Measurements from ENCODE around the gene ZNG1E.
"Not testable (repeated sequence)": the region's sequence is repeated elsewhere in the genome, so short reads cannot be mapped to it uniquely, and the experiment has no call there.

Gene ZNG1E

DNA sequence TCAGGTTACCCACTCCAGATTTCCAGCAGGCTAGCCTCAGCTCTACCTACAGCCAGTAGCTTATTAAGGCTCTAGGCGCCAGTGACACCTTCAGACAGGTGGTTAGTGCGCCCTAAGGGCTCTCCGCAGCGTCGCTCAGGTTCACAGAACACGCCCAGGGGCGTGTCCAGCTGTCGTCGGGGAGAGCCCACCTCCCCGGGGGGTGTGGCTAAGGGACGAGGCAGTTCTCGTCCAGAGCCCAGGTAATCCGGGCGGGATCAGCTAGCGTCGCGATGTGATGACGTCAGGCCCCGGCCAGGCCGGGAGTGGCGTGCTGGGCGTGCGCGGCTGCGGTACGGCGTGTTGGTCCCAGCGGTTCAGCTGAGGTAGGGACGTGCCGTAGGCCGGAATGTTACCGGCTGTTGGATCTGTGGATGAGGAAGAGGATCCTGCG, at the start of gene ZNG1E:
Gene ZNG1E, plus strand, starts transcription at position 340 of the 433 bp plus-strand sequence. Its CDS starts 49 bp downstream, at position 389.
- DNase-seq (ENCODE audit: low read depth): peak; percentile 26

GRCh38 chr9:65673579-65673978, 2.1 kb upstream of the ZNG1E start:
- DNase-seq (ENCODE audit: low read depth): not testable (repeated sequence)

DNA sequence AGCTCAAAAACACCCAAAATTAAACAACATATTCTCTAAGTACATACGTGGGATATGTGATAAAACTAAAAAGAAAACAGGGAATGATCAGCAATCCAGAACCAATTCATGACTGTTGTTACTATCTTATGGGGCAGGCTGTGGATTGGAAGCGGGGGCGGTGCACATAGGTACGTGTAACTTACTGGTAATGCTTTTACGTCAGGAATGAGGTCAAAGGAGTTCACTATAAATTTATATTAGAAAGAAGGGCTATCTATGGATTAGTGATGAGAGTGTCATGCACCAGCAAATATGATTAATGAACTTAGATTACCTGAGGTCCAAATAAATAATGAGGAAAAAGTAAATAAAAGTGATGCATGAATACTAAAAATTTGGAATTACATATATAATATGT, 710 bp upstream of the ZNG1E start:
- not testable (repeated sequence) for DNase-seq (ENCODE audit: low read depth)

DNA sequence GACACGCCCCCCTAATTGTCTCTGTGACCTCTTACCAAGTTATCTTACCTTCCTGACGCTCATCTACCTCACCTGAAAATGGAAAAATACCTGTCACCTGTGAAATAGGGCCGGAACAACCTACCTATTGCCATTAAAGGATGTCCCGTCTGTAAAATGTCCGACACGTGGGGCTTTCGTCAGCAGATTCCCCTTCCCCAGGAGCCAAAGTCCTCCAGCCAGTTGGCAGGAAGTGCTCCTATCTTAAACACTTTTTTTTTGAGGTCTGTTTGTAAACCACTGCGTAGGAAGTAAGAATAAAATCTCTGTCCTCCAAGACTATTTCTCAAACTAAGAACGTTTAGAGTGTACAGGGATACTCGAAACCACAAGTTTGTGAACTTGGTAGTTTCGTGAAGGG, 661 bp downstream of the ZNG1E start:
- not testable (repeated sequence) for DNase-seq (ENCODE audit: low read depth)

- DNase-seq (ENCODE audit: low read depth): not testable (repeated sequence)
Observed at GRCh38 chr9:65678533-65678932, 2.8 kb downstream of the ZNG1E start.

DNA sequence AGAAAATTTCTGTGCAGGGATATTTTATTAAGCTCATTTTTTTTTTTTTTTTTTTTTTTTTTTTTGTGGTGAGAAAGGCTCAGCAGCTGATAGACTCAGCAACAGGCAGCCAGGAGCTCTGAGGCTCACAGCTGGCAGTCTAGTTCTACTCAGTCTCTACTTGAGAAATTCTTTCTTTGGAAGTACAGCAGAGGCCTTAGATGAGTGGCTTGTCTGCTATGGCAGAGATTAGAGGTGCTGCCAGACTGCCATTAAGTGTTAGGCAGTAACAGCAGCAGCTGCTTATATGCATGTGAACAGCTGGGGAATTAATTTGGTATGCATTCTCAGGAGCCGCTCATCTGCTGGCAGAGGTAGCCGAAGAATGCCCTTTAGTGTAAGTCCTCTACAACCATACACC, 27.8 kb downstream of the ZNG1E start:
- not testable (repeated sequence) for DNase-seq (ENCODE audit: low read depth)

DNA sequence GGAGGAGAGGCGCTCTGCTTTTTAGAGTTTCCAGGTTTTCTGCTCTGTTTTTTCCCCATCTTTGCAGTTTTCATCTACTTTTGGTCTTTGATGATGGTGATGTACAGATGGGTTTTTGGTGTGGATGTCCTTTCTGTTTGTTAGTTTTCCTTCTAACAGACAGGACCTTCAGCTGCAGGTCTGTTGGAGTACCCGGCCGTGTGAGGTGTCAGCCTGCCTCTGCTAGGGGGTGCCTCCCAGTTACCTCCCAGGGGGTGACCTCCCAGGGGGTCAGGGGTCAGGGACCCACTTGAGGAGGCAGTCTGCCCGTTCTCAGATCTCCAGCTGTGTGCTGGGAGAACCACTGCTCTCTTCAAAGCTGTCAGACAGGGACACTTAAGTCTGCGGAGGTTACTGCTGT, 38.7 kb downstream of the ZNG1E start:
- not testable (repeated sequence) for DNase-seq (ENCODE audit: low read depth)

GRCh38 chr9:65737096-65737564, 61.4 kb downstream of the ZNG1E start, which contains the start of gene FOXD4L4:
Gene FOXD4L4 (plus strand): TSS chr9:65737146. CDS start chr9:65737146, 0 bp downstream.
- DNase-seq (ENCODE audit: low read depth): not testable (repeated sequence)

GRCh38 chr9:65738133-65738532, 62.4 kb downstream of the ZNG1E start:
- not testable (repeated sequence) for DNase-seq (ENCODE audit: low read depth)

Data from activated gamma-delta T cell treated with anti-CD3 and anti-CD28 coated beads, Interleukin-2, amount 50 U/mL, for 16 hours (primary cell).